ENCODE results near the gene PPM1E. TPM values are rescaled to one million over a fixed set of nuclear protein-coding genes. Genes with fewer than 3 reads are reported as not detected.

The PPM1E gene
- total RNA-seq, 2 experiments from 2014 or later, result not detected

DNA sequence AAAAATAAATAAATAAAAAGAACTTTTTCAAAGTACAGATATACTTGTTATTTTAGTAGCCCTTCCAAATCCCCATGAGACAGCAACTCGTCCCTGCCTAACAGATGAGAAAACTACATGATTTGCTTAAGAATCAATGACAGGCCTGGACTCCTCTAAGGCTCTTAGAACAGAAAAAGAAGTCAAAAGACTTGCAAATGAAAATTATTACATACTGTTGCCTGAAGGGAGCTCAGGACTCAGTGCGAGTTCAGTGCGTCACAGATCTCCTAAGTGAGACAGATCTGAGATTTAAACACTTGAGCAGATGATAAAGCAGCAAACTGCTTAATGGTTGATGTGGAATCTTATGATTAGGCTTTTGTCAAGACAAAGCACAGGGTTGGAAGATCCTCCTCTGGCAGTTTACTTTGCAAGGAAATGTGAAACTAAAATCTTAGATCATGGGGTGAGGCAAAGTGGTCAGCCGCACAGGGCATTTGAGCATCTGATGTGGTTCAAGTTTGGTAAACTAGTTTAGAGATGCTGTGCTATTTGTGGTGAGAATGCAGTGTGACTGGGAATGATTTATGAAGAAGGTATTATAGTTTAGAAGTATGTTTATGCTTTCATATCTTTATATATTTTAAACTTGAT is 212.9 kb downstream of the PPM1E start:
- Mint-ChIP-seq H3K9me3 (ENCODE audit: insufficient read depth) (no peaks in the 10 kb centered on the region), H3K27ac (no peak overlapping the region), H3K27me3 (ENCODE audit: low read depth) (peaks cover 14% of the 10 kb centered on the region), H3K4me1 (ENCODE audit: low read depth) (peaks cover 9% of the 10 kb centered on the region), H3K4me3 (no peak overlapping the region), H3K36me3 (ENCODE audit: low read depth) (no peaks in the 10 kb centered on the region)
- peak; percentile 38 for DNase-seq
- POLR2A ChIA-PET, result no interaction called here
- CTCF ChIA-PET, result interaction anchor here (0.9 kb wide), 1 partner anchor 37 kb away, joined by 3 read pairs; no protein-coding TSS in a partner anchor
- peak; percentile 33 for ATAC-seq

DNA sequence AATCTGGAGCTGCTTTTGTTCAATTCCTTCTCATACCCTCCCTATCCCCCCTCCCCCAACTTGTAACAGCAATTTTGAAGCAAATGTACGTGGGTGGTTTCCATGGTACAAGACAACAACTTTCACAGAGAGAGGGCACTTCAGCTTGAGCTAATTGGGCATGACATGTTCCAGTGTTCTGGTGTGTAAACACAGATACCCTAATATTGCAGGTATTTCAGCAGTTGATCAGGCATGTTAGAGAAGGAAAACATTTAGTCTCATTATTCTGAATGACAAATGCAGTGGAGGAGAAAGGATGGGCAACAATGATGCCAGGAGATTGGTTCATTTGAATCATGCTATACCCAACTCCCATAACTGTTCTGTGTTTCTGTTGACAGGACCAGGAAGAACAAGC is 213.5 kb downstream of the PPM1E start:
- DNase-seq (no peak), ATAC-seq (no peak)
- ChIA-PET CTCF (no interaction called here), POLR2A (no interaction called here)
- Mint-ChIP-seq H3K36me3 (ENCODE audit: low read depth) (no peaks in the 10 kb centered on the region), H3K27ac (no peak overlapping the region), H3K4me3 (no peak overlapping the region), H3K4me1 (ENCODE audit: low read depth) (peaks cover 9% of the 10 kb centered on the region), H3K9me3 (ENCODE audit: insufficient read depth) (no peaks in the 10 kb centered on the region), H3K27me3 (ENCODE audit: low read depth) (peaks cover 14% of the 10 kb centered on the region)

- no peak overlapping the region for H3K4me3 Mint-ChIP-seq
- ChIA-PET POLR2A (no interaction called here), CTCF (interaction anchor here (0.6 kb wide), 1 partner anchor 60 kb away, joined by 3 read pairs; no protein-coding TSS in a partner anchor)
- peaks cover 9% of the 10 kb centered on the region for H3K4me1 Mint-ChIP-seq (ENCODE audit: low read depth)
- H3K27me3 Mint-ChIP-seq (ENCODE audit: low read depth), result peaks cover 14% of the 10 kb centered on the region
- ATAC-seq, result no peak
- H3K9me3 Mint-ChIP-seq (ENCODE audit: insufficient read depth), result no peaks in the 10 kb centered on the region
- no peaks in the 10 kb centered on the region for H3K36me3 Mint-ChIP-seq (ENCODE audit: low read depth)
- no peak overlapping the region for H3K27ac Mint-ChIP-seq
- DNase-seq, result no peak
Measured at GRCh38 chr17:58969612-58970011, 214.0 kb downstream of the PPM1E start.

GRCh38 chr17:58970609-58971450 is 215.2 kb downstream of the PPM1E start:
- POLR2A ChIA-PET, result interaction anchor here (1.1 kb wide), 1 partner anchor 328 kb away, joined by 3 read pairs; no protein-coding TSS in a partner anchor
- CTCF ChIA-PET, result no interaction called here
- no peak for ATAC-seq
- Mint-ChIP-seq H3K9me3 (ENCODE audit: insufficient read depth) (no peaks in the 10 kb centered on the region), H3K27me3 (ENCODE audit: low read depth) (peaks cover 11% of the 10 kb centered on the region), H3K4me3 (no peak overlapping the region), H3K36me3 (ENCODE audit: low read depth) (no peaks in the 10 kb centered on the region), H3K27ac (no peak overlapping the region), H3K4me1 (ENCODE audit: low read depth) (peaks cover 9% of the 10 kb centered on the region)
- DNase-seq, result no peak

- H3K27ac Mint-ChIP-seq, result no peak overlapping the region
- no peaks in the 10 kb centered on the region for H3K36me3 Mint-ChIP-seq (ENCODE audit: low read depth)
- no peak for ATAC-seq
- peaks cover under 1% of the 10 kb centered on the region for H3K4me1 Mint-ChIP-seq (ENCODE audit: low read depth)
- POLR2A ChIA-PET, result interaction anchor here (0.7 kb wide), 1 partner anchor 342 kb away, joined by 4 read pairs; no protein-coding TSS in a partner anchor
- CTCF ChIA-PET, result no interaction called here
- H3K27me3 Mint-ChIP-seq (ENCODE audit: low read depth), result peaks cover 7% of the 10 kb centered on the region
- H3K4me3 Mint-ChIP-seq, result no peak overlapping the region
- H3K9me3 Mint-ChIP-seq (ENCODE audit: insufficient read depth), result no peaks in the 10 kb centered on the region
- DNase-seq, result no peak
Measured at GRCh38 chr17:58974354-58974753, 218.7 kb downstream of the PPM1E start.

- Mint-ChIP-seq H3K4me1 (ENCODE audit: low read depth) (no peaks in the 10 kb centered on the region), H3K4me3 (no peak overlapping the region), H3K36me3 (ENCODE audit: low read depth) (no peaks in the 10 kb centered on the region), H3K27ac (no peak overlapping the region), H3K27me3 (ENCODE audit: low read depth) (peaks cover 4% of the 10 kb centered on the region), H3K9me3 (ENCODE audit: insufficient read depth) (no peaks in the 10 kb centered on the region)
- DNase-seq (no peak), ATAC-seq (no peak)
- ChIA-PET CTCF (interaction anchor here (1.7 kb wide), 1 partner anchor 28 kb away, joined by 5 read pairs; no protein-coding TSS in a partner anchor), POLR2A (interaction anchor here (0.7 kb wide), 1 partner anchor 346 kb away, joined by 3 read pairs; no protein-coding TSS in a partner anchor)
Measured at GRCh38 chr17:58976541-58976940, 220.9 kb downstream of the PPM1E start.

DNA sequence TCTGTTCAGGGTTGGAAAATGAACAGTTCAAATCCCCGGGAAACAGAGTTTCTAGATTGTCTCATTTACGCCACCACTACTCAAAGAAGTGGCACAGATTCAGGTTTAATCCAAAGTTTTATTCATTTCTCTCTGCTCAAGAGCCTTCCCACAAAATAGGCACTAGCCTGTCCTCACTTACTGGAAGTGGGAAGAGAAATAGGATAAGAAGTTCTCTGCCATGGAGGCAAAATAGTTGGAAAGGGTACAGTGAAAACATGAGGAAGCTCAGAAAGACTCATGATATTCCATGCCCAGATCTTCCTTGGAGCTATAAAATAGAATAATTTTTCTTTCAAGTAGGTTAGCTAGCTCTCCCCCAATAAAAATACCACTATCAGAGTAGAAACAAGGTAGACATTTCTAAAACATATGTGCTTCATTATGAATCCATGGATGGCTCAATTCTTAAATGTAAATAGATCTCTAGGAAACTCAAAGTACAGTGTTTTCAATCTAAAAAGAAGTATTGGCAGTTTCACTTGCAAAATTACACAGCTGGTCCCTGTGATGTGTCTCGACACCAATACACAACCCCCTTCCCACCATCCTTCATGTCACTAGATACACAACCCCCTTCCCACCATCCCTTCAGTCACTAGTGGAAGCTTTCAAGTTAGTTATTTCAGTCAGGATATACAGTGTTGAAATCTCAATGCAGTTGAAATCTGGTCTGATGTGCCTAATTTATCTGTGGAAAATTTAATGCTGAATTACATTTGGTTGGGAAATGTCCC is 225.2 kb downstream of the PPM1E start:
- Mint-ChIP-seq H3K4me1 (ENCODE audit: low read depth) (no peaks in the 10 kb centered on the region), H3K27ac (no peak overlapping the region), H3K4me3 (no peak overlapping the region), H3K27me3 (ENCODE audit: low read depth) (peaks cover under 1% of the 10 kb centered on the region), H3K9me3 (ENCODE audit: insufficient read depth) (no peaks in the 10 kb centered on the region), H3K36me3 (ENCODE audit: low read depth) (no peaks in the 10 kb centered on the region)
- DNase-seq, result no peak
- ChIA-PET POLR2A (no interaction called here), CTCF (no interaction called here)
- no peak for ATAC-seq

GRCh38 chr17:58982626-58983025 is 227.0 kb downstream of the PPM1E start:
- Mint-ChIP-seq H3K27ac (no peak overlapping the region), H3K27me3 (ENCODE audit: low read depth) (no peaks in the 10 kb centered on the region), H3K4me3 (no peak overlapping the region), H3K36me3 (ENCODE audit: low read depth) (no peaks in the 10 kb centered on the region), H3K9me3 (ENCODE audit: insufficient read depth) (no peaks in the 10 kb centered on the region), H3K4me1 (ENCODE audit: low read depth) (no peaks in the 10 kb centered on the region)
- DNase-seq, result no peak
- ChIA-PET POLR2A (no interaction called here), CTCF (no interaction called here)
- no peak for ATAC-seq

DNA sequence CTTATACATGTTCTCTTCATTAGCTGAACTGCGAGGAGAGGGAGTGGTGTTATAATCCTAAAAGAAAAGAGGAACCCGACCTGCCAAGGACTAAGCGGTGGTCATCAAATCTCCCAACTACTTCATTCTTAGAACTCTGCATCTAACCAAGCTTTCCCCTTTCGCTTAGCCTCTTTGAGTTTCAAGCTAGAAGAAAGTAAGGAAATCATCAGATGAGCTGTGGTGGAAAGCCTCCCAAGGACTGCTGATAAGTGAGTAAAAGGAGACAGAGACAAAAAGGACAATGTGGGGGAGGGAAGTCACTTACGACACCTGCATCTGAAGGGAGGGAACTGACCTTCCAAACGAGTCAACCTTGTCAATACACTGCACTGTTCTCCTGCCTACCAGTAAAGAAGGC is 229.7 kb downstream of the PPM1E start:
- no peaks in the 10 kb centered on the region for H3K36me3 Mint-ChIP-seq (ENCODE audit: low read depth)
- POLR2A ChIA-PET, result no interaction called here
- ATAC-seq (no peak), DNase-seq (no peak)
- H3K9me3 Mint-ChIP-seq (ENCODE audit: insufficient read depth), result no peaks in the 10 kb centered on the region
- H3K4me3 Mint-ChIP-seq, result no peak overlapping the region
- no peak overlapping the region for H3K27ac Mint-ChIP-seq
- no peaks in the 10 kb centered on the region for H3K27me3 Mint-ChIP-seq (ENCODE audit: low read depth)
- no peaks in the 10 kb centered on the region for H3K4me1 Mint-ChIP-seq (ENCODE audit: low read depth)
- CTCF ChIA-PET, result interaction anchor here (1.7 kb wide), 1 partner anchor 19 kb away, joined by 4 read pairs; no protein-coding TSS in a partner anchor

DNA sequence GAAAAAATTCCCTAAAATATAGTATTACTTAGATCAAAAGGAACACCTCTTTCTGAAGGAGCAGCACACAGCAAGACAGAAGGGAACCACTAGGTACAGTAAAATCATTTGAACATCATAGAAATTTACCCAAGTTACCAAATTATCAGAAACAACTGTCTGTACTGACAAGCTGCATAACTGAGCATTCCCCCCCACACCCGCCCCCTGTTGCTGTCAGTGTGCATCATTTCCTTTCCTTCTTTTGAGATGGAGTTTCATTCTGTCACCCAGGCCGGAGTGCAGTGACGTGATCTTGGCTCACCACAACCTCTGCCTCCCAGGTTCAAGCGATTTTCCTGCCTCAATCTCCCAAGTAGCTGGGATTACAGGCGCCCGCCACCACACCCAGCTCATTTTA is 230.3 kb downstream of the PPM1E start:
- CTCF ChIA-PET, result interaction anchor here (1.7 kb wide), 1 partner anchor 19 kb away, joined by 4 read pairs; no protein-coding TSS in a partner anchor
- Mint-ChIP-seq H3K27me3 (ENCODE audit: low read depth) (no peaks in the 10 kb centered on the region), H3K9me3 (ENCODE audit: insufficient read depth) (no peaks in the 10 kb centered on the region), H3K4me3 (no peak overlapping the region), H3K4me1 (ENCODE audit: low read depth) (no peaks in the 10 kb centered on the region), H3K27ac (no peak overlapping the region), H3K36me3 (ENCODE audit: low read depth) (no peaks in the 10 kb centered on the region)
- DNase-seq (no peak), ATAC-seq (no peak)
- POLR2A ChIA-PET, result no interaction called here

DNA sequence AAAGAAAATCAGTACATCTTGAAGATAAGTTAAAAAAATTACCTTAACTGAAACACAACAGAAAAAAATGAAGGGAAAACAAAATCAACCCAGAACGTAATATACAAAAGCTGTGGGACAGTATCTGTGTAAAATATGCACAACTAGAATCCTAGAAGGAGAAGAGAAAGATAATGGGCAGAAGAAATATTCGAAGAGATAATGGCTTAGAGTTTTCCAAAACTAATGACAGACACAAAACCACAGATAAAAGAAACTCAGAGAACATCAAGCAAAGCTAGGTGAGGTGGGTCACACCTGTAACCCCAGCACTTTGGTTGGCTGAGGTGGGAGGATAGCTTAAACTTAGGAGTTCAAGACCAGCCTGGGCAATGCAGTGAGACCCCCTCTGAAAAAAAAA is 234.0 kb downstream of the PPM1E start:
- CTCF ChIA-PET, result no interaction called here

More for the DNA sequence above, 234.0 kb downstream of the PPM1E start:
- H3K27me3 Mint-ChIP-seq (ENCODE audit: low read depth), result no peaks in the 10 kb centered on the region
- no peak for ATAC-seq
- POLR2A ChIA-PET, result no interaction called here
- H3K4me1 Mint-ChIP-seq (ENCODE audit: low read depth), result no peaks in the 10 kb centered on the region
- no peaks in the 10 kb centered on the region for H3K9me3 Mint-ChIP-seq (ENCODE audit: insufficient read depth)
- H3K27ac Mint-ChIP-seq, result no peak overlapping the region
- DNase-seq, result no peak
- H3K36me3 Mint-ChIP-seq (ENCODE audit: low read depth), result peaks cover 10% of the 10 kb centered on the region
- H3K4me3 Mint-ChIP-seq, result no peak overlapping the region

Measured in activated CD8-positive, alpha-beta T cell treated with anti-CD3 and anti-CD28 coated beads, Interleukin-2, amount 10 ng/mL, durations not matched to agents 7 days and 5 days (primary cell).